Right atrium auricular region (tissue), 2 donors: ENCODE results near the gene VAPA. TPM values are rescaled to one million over a fixed set of nuclear protein-coding genes. Genes with fewer than 3 reads are reported as not detected.

Source experiments
- DNase-seq: peaks from one replicate; pipeline ENCODE4 v3.0.0-alpha.2; 2019; ENCODE audit warnings: low spot score
- H3K27ac ChIP-seq, 2 donors: fragments of 200-600 bp; sonication (generic); 1 replicate in 1 of 2; 2 replicates in 1 of 2; pipeline ENCODE4 v1.5.1; 2016 to 2019
- H3K27me3 ChIP-seq, 2 donors: fragments of 200-600 bp; sonication (generic); one replicate each; pipeline versions ENCODE4 v1.5.1 to v1.6.0; 2017 to 2019
- H3K36me3 ChIP-seq: fragments of 200-600 bp; sonication (generic); one replicate; pipeline ENCODE4 v1.5.1; 2016
- H3K4me1 ChIP-seq, 2 donors: fragments of 200-600 bp; sonication (generic); one replicate each; pipeline versions ENCODE4 v1.5.1 to v1.6.0; 2017 to 2019
- H3K4me3 ChIP-seq, 2 donors: fragments of 200-600 bp; sonication (generic); 1 replicate in 1 of 2; 2 replicates in 1 of 2; pipeline ENCODE4 v1.5.1; 2017 to 2019; ENCODE audit warnings: mild to moderate bottlenecking in 1 of 2, moderate library complexity in 1 of 2
- H3K9me3 ChIP-seq, 2 donors: fragments of 200-600 bp; sonication (generic); one replicate each; pipeline ENCODE4 v1.5.1; 2019
- total RNA-seq, 2 donors: library from RNA; depleted of rRNA; stranded (reverse); fragments of >200 nt; gene quantifications; one replicate each; pipeline ENCODE4 v1.1.0, GENCODE V29; 2016
- TF ChIP-seq, protein P1 (sequence below), 2 donors: fragments of 200-600 bp; sonication (generic); IDR thresholded peaks; one replicate each; pipeline ENCODE4 v1.5.1; 2019; ENCODE audit warnings: antibody characterized with exemption in 2 of 2

The VAPA gene
- total RNA-seq, 2 donors from 2014 or later = 213 to 227 TPM

DNA sequence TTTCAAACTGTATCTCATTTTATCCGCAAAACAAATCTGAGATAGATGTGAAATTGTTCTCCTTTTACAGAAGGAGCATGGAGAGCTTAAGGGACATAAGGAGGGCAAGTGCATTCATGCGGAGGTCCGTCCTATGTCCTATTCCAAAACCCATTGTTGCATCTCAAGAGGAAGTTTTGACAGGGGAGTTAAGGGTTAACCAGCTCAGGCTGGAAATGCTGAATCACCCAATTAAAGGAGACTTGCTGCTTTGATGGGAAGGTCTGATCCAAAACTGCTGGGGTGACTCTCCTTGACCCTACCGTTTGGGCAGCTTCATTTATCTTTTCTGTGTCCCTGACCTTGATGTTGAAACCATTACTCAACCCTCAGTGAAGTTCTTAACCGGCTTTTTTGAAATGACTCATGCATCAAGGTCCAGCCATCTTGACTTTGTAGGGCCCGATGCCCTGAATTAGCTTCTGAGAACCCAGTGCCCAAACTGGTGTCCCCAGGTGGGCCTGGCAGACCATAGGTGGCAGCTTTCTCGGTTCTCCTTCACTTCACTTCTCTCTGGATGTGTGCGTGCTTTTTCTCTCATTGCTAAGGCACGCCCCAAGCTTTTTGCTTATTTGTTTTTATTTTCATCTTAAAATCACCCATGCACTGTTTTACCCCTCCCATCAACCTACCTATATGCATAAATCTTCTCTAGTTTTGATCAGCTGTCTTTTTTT is 43.9 kb upstream of the VAPA start:
- Histone ChIP-seq H3K27ac (no peak overlapping the region), H3K36me3 (no peaks in the 10 kb centered on the region), H3K9me3 (peaks cover 0 to 10% of the 10 kb centered on the region in 2 donors), H3K27me3 (no peaks in the 10 kb centered on the region), H3K4me1 (peaks cover 0 to 6% of the 10 kb centered on the region in 2 donors), H3K4me3 (no peak overlapping the region)
- TF ChIP-seq, protein P1, sequence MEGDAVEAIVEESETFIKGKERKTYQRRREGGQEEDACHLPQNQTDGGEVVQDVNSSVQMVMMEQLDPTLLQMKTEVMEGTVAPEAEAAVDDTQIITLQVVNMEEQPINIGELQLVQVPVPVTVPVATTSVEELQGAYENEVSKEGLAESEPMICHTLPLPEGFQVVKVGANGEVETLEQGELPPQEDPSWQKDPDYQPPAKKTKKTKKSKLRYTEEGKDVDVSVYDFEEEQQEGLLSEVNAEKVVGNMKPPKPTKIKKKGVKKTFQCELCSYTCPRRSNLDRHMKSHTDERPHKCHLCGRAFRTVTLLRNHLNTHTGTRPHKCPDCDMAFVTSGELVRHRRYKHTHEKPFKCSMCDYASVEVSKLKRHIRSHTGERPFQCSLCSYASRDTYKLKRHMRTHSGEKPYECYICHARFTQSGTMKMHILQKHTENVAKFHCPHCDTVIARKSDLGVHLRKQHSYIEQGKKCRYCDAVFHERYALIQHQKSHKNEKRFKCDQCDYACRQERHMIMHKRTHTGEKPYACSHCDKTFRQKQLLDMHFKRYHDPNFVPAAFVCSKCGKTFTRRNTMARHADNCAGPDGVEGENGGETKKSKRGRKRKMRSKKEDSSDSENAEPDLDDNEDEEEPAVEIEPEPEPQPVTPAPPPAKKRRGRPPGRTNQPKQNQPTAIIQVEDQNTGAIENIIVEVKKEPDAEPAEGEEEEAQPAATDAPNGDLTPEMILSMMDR (IDR thresholded peaks at IDR 0.05) = no peak
- no peak for DNase-seq

DNA sequence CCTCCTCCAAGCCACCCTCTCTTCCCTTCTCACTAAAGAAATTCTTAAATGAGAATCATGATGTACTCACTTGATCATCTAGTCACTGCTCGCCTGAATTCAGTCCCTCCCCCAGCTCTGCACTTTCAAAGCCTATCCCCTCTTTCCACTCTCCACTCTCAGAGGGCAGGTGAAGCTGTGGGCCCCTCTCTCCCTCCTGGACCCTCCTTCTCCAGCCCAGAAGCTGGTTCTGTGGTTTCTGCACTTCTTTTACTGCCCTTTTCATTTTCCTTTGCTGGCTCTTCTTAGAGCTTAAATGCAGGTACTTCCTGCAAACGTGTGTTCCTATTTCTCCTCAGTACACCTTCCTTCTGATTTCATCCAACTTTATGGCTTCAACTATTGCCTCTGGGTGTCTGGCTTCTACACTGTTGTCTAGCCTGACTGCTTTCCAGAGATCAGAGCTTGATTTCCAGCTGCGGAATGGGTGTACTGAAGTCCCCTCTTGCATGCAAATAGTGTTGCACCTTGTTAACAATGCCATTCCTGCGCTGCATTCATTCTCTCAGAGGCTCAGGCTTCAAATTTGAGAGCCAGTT is 43.3 kb upstream of the VAPA start:
- H3K4me3 ChIP-seq = no peak overlapping the region
- H3K27me3 ChIP-seq = no peaks in the 10 kb centered on the region
- H3K4me1 ChIP-seq = peaks cover 0 to 6% of the 10 kb centered on the region in 2 donors
- H3K9me3 ChIP-seq = peaks cover 0 to 7% of the 10 kb centered on the region in 2 donors
- no peaks in the 10 kb centered on the region for H3K36me3 ChIP-seq
- no peak for DNase-seq
- TF ChIP-seq, protein P1 (IDR thresholded peaks at IDR 0.05) = no peak
- no peak overlapping the region for H3K27ac ChIP-seq

DNA sequence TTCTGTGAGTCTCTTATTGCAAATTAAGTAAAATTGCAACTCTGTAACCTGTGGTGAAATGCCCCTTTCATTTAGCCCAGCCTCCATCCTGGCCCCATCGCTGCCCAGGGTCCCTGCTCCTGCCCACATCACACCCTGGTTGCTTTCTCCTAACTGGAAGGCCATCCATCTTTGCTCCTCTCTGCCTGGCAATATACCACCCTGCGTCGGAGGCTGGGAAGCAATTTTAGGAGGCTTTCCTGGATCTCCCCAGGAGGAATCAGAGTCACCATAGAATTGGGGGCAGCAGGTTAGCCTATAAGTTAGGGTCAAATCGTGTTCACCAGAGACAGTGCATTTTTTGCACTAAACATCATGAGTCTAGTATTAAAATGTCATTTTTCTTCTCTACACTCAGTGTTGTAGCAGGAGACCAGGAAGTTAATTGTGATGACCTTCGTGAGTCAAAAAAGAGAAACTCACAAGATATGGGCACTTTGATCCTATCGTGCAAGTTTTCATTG is 42.5 kb upstream of the VAPA start:
- DNase-seq = no peak
- H3K9me3 ChIP-seq = no peaks in the 10 kb centered on the region
- H3K27ac ChIP-seq = no peak overlapping the region
- no peaks in the 10 kb centered on the region for H3K27me3 ChIP-seq
- H3K4me1 ChIP-seq = peaks cover 0 to 6% of the 10 kb centered on the region in 2 donors
- TF ChIP-seq, protein P1 (IDR thresholded peaks at IDR 0.05) = no peak
- H3K4me3 ChIP-seq = no peak overlapping the region
- no peaks in the 10 kb centered on the region for H3K36me3 ChIP-seq

DNA sequence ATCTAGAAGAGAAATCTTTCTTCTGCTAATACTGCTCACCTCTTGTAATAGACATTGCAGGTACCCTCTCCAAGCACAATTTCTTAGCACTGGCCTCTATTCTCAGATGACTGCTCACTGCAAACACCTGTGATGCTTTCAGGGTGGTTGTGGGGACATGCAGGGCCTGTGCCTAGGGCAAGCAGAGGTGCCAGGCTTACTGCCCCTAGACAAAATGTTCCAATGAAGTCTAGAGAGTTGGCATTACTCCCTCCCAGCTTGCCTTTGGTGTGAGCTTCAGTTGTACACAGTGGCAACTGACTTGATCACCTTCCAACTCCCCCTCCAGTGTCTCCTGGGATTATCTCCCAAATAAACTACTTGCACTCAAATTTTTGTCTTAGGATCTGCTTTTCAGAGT is 41.0 kb upstream of the VAPA start:
- TF ChIP-seq, protein P1 (IDR thresholded peaks at IDR 0.05) = no peak
- Histone ChIP-seq H3K27me3 (no peaks in the 10 kb centered on the region), H3K36me3 (no peaks in the 10 kb centered on the region), H3K4me3 (no peak overlapping the region), H3K9me3 (no peaks in the 10 kb centered on the region), H3K4me1 (peaks cover 0 to 11% of the 10 kb centered on the region in 2 donors), H3K27ac (no peak overlapping the region)
- no peak for DNase-seq

DNA sequence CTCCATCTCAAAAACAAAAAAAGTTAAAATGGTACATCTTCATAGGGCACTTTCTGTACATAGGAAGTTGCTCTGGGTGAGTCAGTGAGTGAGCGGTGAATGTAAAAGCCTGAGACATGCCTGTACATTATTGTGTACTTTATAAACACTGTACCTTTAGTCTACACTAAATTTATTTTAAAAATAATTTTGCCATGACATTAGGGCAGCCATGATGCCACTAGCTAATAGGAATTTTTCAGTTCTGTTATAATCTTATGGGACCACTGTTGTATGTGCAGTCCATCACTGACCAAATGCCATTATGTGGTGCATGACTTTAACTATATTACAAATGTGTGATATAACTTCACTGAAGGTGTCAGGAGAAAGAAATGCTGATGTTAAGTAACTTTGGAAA is 39.1 kb upstream of the VAPA start:
- Histone ChIP-seq H3K4me3 (no peak overlapping the region), H3K27me3 (no peaks in the 10 kb centered on the region), H3K36me3 (no peaks in the 10 kb centered on the region), H3K9me3 (no peaks in the 10 kb centered on the region), H3K27ac (no peak overlapping the region), H3K4me1 (peaks cover 0 to 11% of the 10 kb centered on the region in 2 donors)
- DNase-seq = no peak
- TF ChIP-seq, protein P1 (IDR thresholded peaks at IDR 0.05) = no peak
